H9 (cell line): ENCODE measurements around the gene OCSTAMP. TPM values are rescaled to one million over a fixed set of nuclear protein-coding genes. Genes with fewer than 3 reads are reported as not detected.

Source experiments
- DNase-seq: peaks from one replicate; pipeline ENCODE4 v3.0.0-alpha.2; 2017
- H2AFZ ChIP-seq: one replicate; pipeline ENCODE4 v1.6.1; 2013; ENCODE audit warnings: mild to moderate bottlenecking, low read length, control low read depth, moderate library complexity
- H2AK5ac ChIP-seq: 2 replicates; pipeline ENCODE4 v1.6.1; 2013; ENCODE audit warnings: low read length, control low read depth, mixed read lengths; ENCODE audit not compliant: insufficient read length
- H2BK120ac ChIP-seq: one replicate; pipeline ENCODE4 v1.6.1; 2013; ENCODE audit warnings: low read depth, mild to moderate bottlenecking, low read length, control low read depth, inconsistent platforms; ENCODE audit not compliant: poor library complexity, severe bottlenecking
- H2BK12ac ChIP-seq: 2 replicates; pipeline ENCODE4 v1.6.1; 2013; ENCODE audit warnings: low read length, control low read depth, mixed read lengths, low read depth; ENCODE audit not compliant: insufficient read length
- H2BK15ac ChIP-seq: 2 replicates; pipeline ENCODE4 v1.6.1; 2013; ENCODE audit warnings: low read depth, low read length, control low read depth
- H2BK20ac ChIP-seq: one replicate; pipeline ENCODE4 v1.6.1; 2013; ENCODE audit warnings: low read depth, mild to moderate bottlenecking, low read length, control low read depth, inconsistent platforms; ENCODE audit not compliant: poor library complexity, severe bottlenecking
- H2BK5ac ChIP-seq: 2 replicates; pipeline ENCODE4 v1.6.1; 2013; ENCODE audit warnings: low read length, control low read depth, mixed read lengths; ENCODE audit not compliant: insufficient read length
- H3K14ac ChIP-seq: 2 replicates; pipeline ENCODE4 v1.6.1; 2013; ENCODE audit warnings: low read length, control low read depth; ENCODE audit not compliant: insufficient read depth
- H3K18ac ChIP-seq: 2 replicates; pipeline ENCODE4 v1.6.1; 2013; ENCODE audit warnings: low read depth, mild to moderate bottlenecking, mixed read lengths, low read length, control low read depth; ENCODE audit not compliant: insufficient read length
- H3K23ac ChIP-seq: 2 replicates; pipeline ENCODE4 v1.6.1; 2013; ENCODE audit warnings: low read length, control low read depth, mixed read lengths, low read depth; ENCODE audit not compliant: insufficient read length
- H3K23me2 ChIP-seq: 2 replicates; pipeline ENCODE4 v1.6.1; 2013; ENCODE audit warnings: low read depth, mild to moderate bottlenecking, mixed read lengths, low read length, control low read depth; ENCODE audit not compliant: insufficient read length, poor library complexity, severe bottlenecking
- H3K27ac ChIP-seq: 2 replicates; pipeline ENCODE4 v1.5.1; 2013; ENCODE audit warnings: low read length, control low read depth, mixed read lengths, low read depth; ENCODE audit not compliant: insufficient read length
- H3K27me3 ChIP-seq: 2 replicates; pipeline ENCODE4 v1.6.1; 2013; ENCODE audit warnings: low read length, control low read depth, inconsistent platforms; ENCODE audit not compliant: insufficient read depth
- H3K4ac ChIP-seq: 2 replicates; pipeline ENCODE4 v1.6.1; 2013; ENCODE audit warnings: low read depth, mild to moderate bottlenecking, control low read depth, inconsistent platforms, low read length, moderate library complexity
- H3K4me1 ChIP-seq: 2 replicates; pipeline ENCODE4 v1.6.1; 2013; ENCODE audit warnings: low read length, control low read depth, inconsistent platforms; ENCODE audit not compliant: insufficient read depth
- H3K4me2 ChIP-seq: 2 replicates; pipeline ENCODE4 v1.6.1; 2013; ENCODE audit warnings: low read length, control low read depth, mixed read lengths; ENCODE audit not compliant: insufficient read length, insufficient read depth
- H3K56ac ChIP-seq: 2 replicates; pipeline ENCODE4 v1.6.1; 2013; ENCODE audit warnings: low read depth, mild to moderate bottlenecking, mixed read lengths, low read length, control low read depth; ENCODE audit not compliant: insufficient read length
- H3K79me1 ChIP-seq: 2 replicates; pipeline ENCODE4 v1.6.1; 2013; ENCODE audit warnings: low read depth, mild to moderate bottlenecking, moderate library complexity, low read length, control low read depth, inconsistent platforms; ENCODE audit not compliant: insufficient read depth, poor library complexity, severe bottlenecking
- H3K79me2 ChIP-seq: 2 replicates; pipeline ENCODE4 v1.6.1; 2013; ENCODE audit warnings: low read length, control low read depth, inconsistent platforms; ENCODE audit not compliant: insufficient read depth
- H3K9ac ChIP-seq: 2 replicates; pipeline ENCODE4 v1.6.1; 2013; ENCODE audit warnings: low read length, control low read depth, mixed read lengths; ENCODE audit not compliant: insufficient read length; ENCODE audit errors: extremely low read depth
- H3K9me3 ChIP-seq: one replicate; pipeline ENCODE4 v1.6.1; 2013; ENCODE audit warnings: low read depth, low read length, inconsistent platforms; ENCODE audit not compliant: control insufficient read depth
- H3T11ph ChIP-seq: one replicate; pipeline ENCODE4 v1.6.1; 2013; ENCODE audit warnings: mild to moderate bottlenecking, low read length, control low read depth, inconsistent platforms
- H4K20me1 ChIP-seq: one replicate; pipeline ENCODE4 v1.6.1; 2013; ENCODE audit not compliant: control insufficient read depth, insufficient read length, insufficient read depth
- H4K5ac ChIP-seq: 2 replicates; pipeline ENCODE4 v1.6.1; 2013; ENCODE audit warnings: low read depth, mild to moderate bottlenecking, mixed read lengths, low read length, control low read depth; ENCODE audit not compliant: insufficient read length
- H4K8ac ChIP-seq: replicated peaks from 2 replicates; pipeline ENCODE4 v1.6.1; 2013; ENCODE audit warnings: low read length, control low read depth, mixed read lengths, low read depth; ENCODE audit not compliant: insufficient read length
- H4K91ac ChIP-seq: 2 replicates; pipeline ENCODE4 v1.6.1; 2013; ENCODE audit warnings: low read depth, mild to moderate bottlenecking, moderate library complexity, mixed read lengths, low read length, control low read depth; ENCODE audit not compliant: insufficient read length
- H3K27ac Mint-ChIP-seq, 3 experiments: 2 replicates in 2 of 3; 3 replicates in 1 of 3; pipeline ENCODE4 v1.8.0; 2020 to 2021; ENCODE audit warnings: mixed read lengths in 3 of 3, mild to moderate bottlenecking in 1 of 3, moderate library complexity in 1 of 3
- H3K27me3 Mint-ChIP-seq: 2 replicates; pipeline ENCODE4 v1.8.0; 2021; ENCODE audit warnings: low read depth, mild to moderate bottlenecking, moderate library complexity, mixed read lengths
- H3K36me3 Mint-ChIP-seq, 3 experiments: 2 replicates in 2 of 3; 3 replicates in 1 of 3; pipeline ENCODE4 v1.8.0; 2020 to 2021; ENCODE audit warnings: low read depth in 3 of 3, mixed read lengths in 3 of 3; ENCODE audit not compliant: insufficient read depth in 1 of 3
- H3K4me1 Mint-ChIP-seq, 2 experiments: 2 replicates each; pipeline ENCODE4 v1.8.0; 2020; ENCODE audit warnings: mixed read lengths in 2 of 2
- H3K4me3 Mint-ChIP-seq, 2 experiments: 2 replicates in 1 of 2; 3 replicates in 1 of 2; pipeline ENCODE4 v1.8.0; 2020 to 2021; ENCODE audit warnings: mild to moderate bottlenecking in 2 of 2, mixed read lengths in 2 of 2, moderate library complexity in 1 of 2
- H3K9me3 Mint-ChIP-seq, 2 experiments: 2 replicates in 1 of 2; 3 replicates in 1 of 2; pipeline ENCODE4 v1.8.0; 2020; ENCODE audit warnings: mild to moderate bottlenecking in 2 of 2, mixed read lengths in 2 of 2, moderate library complexity in 1 of 2
- WGBS: extraction: QIAGEN DNeasy Blood & Tissue Kit; methylation state at CpG from one replicate; pipeline ENCODE4 v1.1.7; 2013; ENCODE audit warnings: missing lambda C conversion rate, low lambda C conversion rate, mixed read lengths; ENCODE audit not compliant: insufficient read length; ENCODE audit errors: extremely low coverage; 5-methylcytosine and 5-hydroxymethylcytosine counted together
- total RNA-seq: library from RNA; stranded (reverse); gene quantifications from 2 replicates; pipeline ENCODE4 v1.2.1, GENCODE V29; 2021
- TF ChIP-seq, protein P1 (sequence below): fragments of 200-600 bp; sonication (generic); conservative IDR thresholded peaks from 3 replicates; pipeline ENCODE4 v1.8.0; 2021; ENCODE audit warnings: antibody characterized with exemption, mild to moderate bottlenecking

The OCSTAMP gene
- total RNA-seq, 1 experiment from 2014 or later: not detected

DNA sequence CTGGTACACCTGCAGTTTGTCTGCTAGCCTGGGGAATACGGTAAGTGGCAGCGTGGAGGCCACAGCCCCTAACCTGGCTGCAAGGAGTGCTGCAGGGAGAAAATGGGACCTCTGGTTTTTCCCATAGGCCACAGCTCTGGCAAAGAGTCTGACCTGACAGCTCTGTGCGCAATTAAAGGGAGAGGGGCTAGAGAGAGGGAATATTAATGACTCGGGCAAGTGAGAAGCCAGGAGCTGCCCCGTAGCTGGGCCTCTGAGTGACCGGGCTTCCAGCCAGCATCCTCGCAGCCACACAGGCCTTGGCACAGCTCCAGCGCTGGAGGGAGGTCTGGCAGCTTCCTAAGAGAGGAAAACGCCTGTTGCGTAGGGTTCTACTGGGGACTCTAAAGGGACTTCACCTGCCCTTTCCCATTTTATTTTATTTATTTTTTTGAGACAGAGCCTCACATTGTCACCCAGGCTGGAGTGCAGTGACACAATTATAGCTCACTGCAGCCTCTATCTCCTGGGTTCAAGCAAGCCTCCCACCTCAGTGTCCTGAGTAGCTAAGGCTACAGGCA, 18.2 kb upstream of the OCSTAMP start:
- Histone ChIP-seq H2BK20ac (no peak overlapping the region), H3K4me1 (no peaks in the 10 kb centered on the region), H3K56ac (no peak overlapping the region), H4K20me1 (no peaks in the 10 kb centered on the region), H3K79me1 (no peaks in the 10 kb centered on the region), H3K4me2 (no peak overlapping the region), H3K9me3 (no peaks in the 10 kb centered on the region), H2BK120ac (no peak overlapping the region), H2BK15ac (no peak overlapping the region), H3K27me3 (no peaks in the 10 kb centered on the region), H4K91ac (no peak overlapping the region), H3K23me2 (no peaks in the 10 kb centered on the region), H3K9ac (no peak overlapping the region), H2AK5ac (no peak overlapping the region), H3K27ac (no peak overlapping the region), H4K8ac (no peak overlapping the region), H3K23ac (no peak overlapping the region), H3K4ac (no peak overlapping the region), H2BK12ac (no peak overlapping the region), H3T11ph (no peak overlapping the region), H4K5ac (no peak overlapping the region), H2BK5ac (no peak overlapping the region), H3K79me2 (no peaks in the 10 kb centered on the region), H3K14ac (no peak overlapping the region), H3K18ac (no peak overlapping the region), H2AFZ (no peak overlapping the region)
- H3K4me3 Mint-ChIP-seq: no peak overlapping the region
- H3K27me3 Mint-ChIP-seq: no peaks in the 10 kb centered on the region
- peaks cover 6 to 10% (median 9%) of the 10 kb centered on the region in 3 experiments; a peak in 6 of 7 replicates for H3K36me3 Mint-ChIP-seq
- peak overlapping the region in 1 of 3 experiments; percentile 36; a peak in 2 of 7 replicates for H3K27ac Mint-ChIP-seq
- peaks cover 17% of the 10 kb centered on the region in 2 experiments; a peak in 3 of 4 replicates for H3K4me1 Mint-ChIP-seq
- TF ChIP-seq, protein P1, sequence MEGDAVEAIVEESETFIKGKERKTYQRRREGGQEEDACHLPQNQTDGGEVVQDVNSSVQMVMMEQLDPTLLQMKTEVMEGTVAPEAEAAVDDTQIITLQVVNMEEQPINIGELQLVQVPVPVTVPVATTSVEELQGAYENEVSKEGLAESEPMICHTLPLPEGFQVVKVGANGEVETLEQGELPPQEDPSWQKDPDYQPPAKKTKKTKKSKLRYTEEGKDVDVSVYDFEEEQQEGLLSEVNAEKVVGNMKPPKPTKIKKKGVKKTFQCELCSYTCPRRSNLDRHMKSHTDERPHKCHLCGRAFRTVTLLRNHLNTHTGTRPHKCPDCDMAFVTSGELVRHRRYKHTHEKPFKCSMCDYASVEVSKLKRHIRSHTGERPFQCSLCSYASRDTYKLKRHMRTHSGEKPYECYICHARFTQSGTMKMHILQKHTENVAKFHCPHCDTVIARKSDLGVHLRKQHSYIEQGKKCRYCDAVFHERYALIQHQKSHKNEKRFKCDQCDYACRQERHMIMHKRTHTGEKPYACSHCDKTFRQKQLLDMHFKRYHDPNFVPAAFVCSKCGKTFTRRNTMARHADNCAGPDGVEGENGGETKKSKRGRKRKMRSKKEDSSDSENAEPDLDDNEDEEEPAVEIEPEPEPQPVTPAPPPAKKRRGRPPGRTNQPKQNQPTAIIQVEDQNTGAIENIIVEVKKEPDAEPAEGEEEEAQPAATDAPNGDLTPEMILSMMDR: no peak
- no CpG with 5 or more reads among the region's 10 CpGs for whole genome bisulfite sequencing
- no peaks in the 10 kb centered on the region; a peak in 1 of 5 replicates for H3K9me3 Mint-ChIP-seq
- no peak for DNase-seq
